H1 (cell line): ENCODE data around the gene SKIDA1. TPM values are rescaled to one million over a fixed set of nuclear protein-coding genes. Genes with fewer than 3 reads are reported as not detected.

Experiments
- BACH1 ChIP-seq: IDR thresholded peaks from 2 replicates; pipeline ENCODE4 v1.6.1; 2012; ENCODE audit warnings: low read length, improper control_type of control experiment
- CHD7 ChIP-seq: fragments of 300-600 bp; sonication (generic); IDR thresholded peaks from 2 replicates; pipeline ENCODE4 v1.7.1; 2012; ENCODE audit warnings: low read length, moderate library complexity, mild to moderate bottlenecking, inconsistent platforms; ENCODE audit not compliant: insufficient replicate concordance
- KDM5A ChIP-seq: fragments of 200-600 bp; IDR thresholded peaks from 2 replicates; pipeline ENCODE4 v1.7.1; 2012; ENCODE audit warnings: mild to moderate bottlenecking, low read length, inconsistent platforms, mixed read lengths
- polyA plus RNA-seq, 7 experiments: library from polyadenylated mRNA; depleted of rRNA in 3 of 7; stranded (reverse) in 5 of 7; unstranded in 2 of 7; fragments of >200 nt in 5 of 7; fragments of 200-250 nt in 2 of 7; gene quantifications; 1 replicate in 5 of 7; 2 replicates in 1 of 7; 4 replicates in 1 of 7; pipeline versions ENCODE4 v1.2.1 to v1.2.3, GENCODE V29; 2011 to 2013; ENCODE audit warnings: missing spikeins in 2 of 7, mixed read lengths in 2 of 7
- total RNA-seq: library from RNA; stranded (reverse); fragmentation: NEBNext Ultra II Directional; extraction: Animal tissue kit (Norgen Biotek cat#: 25700); gene quantifications from 2 replicates; pipeline ENCODE4 v1.2.1, GENCODE V29; 2021

The SKIDA1 gene
- total and polyA plus RNA-seq, 2 of the 8 experiments (the other 6 are each of a cell fraction or from before 2014, with no cell fraction given) = 1.5 to 8.0 TPM

- no peak for TF ChIP-seq CHD7
- no peak for TF ChIP-seq BACH1
- TF ChIP-seq KDM5A = no peak
- TF ChIP-seq, all 59 proteins: peak for 6
Measured at GRCh38 chr10:21524526-21525366, 736 bp downstream of the SKIDA1 start (continued).
